HCT116 (cell line): Measurements from ENCODE around the gene TSC22D4. TPM values are rescaled to one million over a fixed set of nuclear protein-coding genes. Genes with fewer than 3 reads are reported as not detected.
"Not testable (repeated sequence)": the region's sequence is repeated elsewhere in the genome, so short reads cannot be mapped to it uniquely, and the experiment has no call there.

Experiments used
- ATAC-seq: fragments of 200-7000 bp; cut with Tn5 transposase; 2 replicates; pipeline ENCODE4 v1.9.1; 2020; ENCODE audit warnings: mild to moderate bottlenecking, moderate library complexity
- BruUV-seq: library from RNA; stranded (reverse); fragments of 400-500 nt; replicated peaks from 2 replicates; lab custom pipeline; 2021; lab: Mats Ljungman, UMichigan
- CTCF ChIA-PET: fragments of 300-600 bp; sonication (Branson Sonifier 250); formaldehyde crosslinking; loops from one replicate; lab custom pipeline; 2021; ENCODE audit warnings: antibody characterized with exemption; lab: Charles Lee
- POLR2A ChIA-PET: fragments of 300-600, 350-600 bp; sonication (Branson Sonifier 250); formaldehyde crosslinking; loops from one replicate; lab custom pipeline; 2021; ENCODE audit warnings: antibody characterized with exemption; lab: Charles Lee
- RAD21 ChIA-PET, 2 experiments: fragments of 300-600 bp; sonication (Branson Sonifier 250); formaldehyde crosslinking; loops; one replicate each; lab custom pipeline; 2023; ENCODE audit warnings: low total read pairs in 2 of 2; ENCODE audit not compliant: uncharacterized antibody in 2 of 2, unreplicated experiment in 2 of 2, low non-redundant PET in 1 of 2; lab: Charles Lee
- DNase-seq: peaks from one replicate; pipeline ENCODE4 v3.0.0-alpha.2; 2010; ENCODE audit warnings: low read depth, low spot score
- H2AFZ ChIP-seq: fragments of 200-600 bp; shearing (Covaris generic), sonication (generic); 2 replicates; pipeline ENCODE4 v1.6.1; 2017; ENCODE audit warnings: low read depth, mixed run types, mixed read lengths, antibody characterized with exemption, low read length; ENCODE audit not compliant: poor library complexity, severe bottlenecking
- H3K27ac ChIP-seq: 2 replicates; pipeline ENCODE4 v1.5.1; 2012; ENCODE audit warnings: low read depth, low read length
- H3K27me3 ChIP-seq: fragments of 200-600 bp; sonication (generic); 2 replicates; pipeline ENCODE4 v1.6.1; 2016; ENCODE audit warnings: mixed run types, low read length, mixed read lengths; ENCODE audit not compliant: insufficient read depth
- H3K36me3 ChIP-seq, 2 experiments: fragments of 200-500 bp in 1 of 2; fragments of 200-600 bp in 1 of 2; sonication (Bioruptor generic) in 1 of 2; sonication (generic) in 1 of 2; 2 replicates each; pipeline versions ENCODE4 v1.5.1 to v1.6.1; 2014 to 2016; ENCODE audit warnings: low read length in 2 of 2, inconsistent platforms in 1 of 2, mixed read lengths in 1 of 2, mixed run types in 1 of 2; ENCODE audit not compliant: insufficient read depth in 2 of 2, control insufficient read depth in 1 of 2
- H3K4me1 ChIP-seq, 2 experiments: fragments of 200-600 bp in 1 of 2; sonication (generic) in 1 of 2; 2 replicates each; pipeline versions ENCODE4 v1.5.1 to v1.6.1; 2012 to 2017; ENCODE audit warnings: low read length in 2 of 2, inconsistent platforms in 1 of 2, mild to moderate bottlenecking in 1 of 2, mixed read lengths in 1 of 2, mixed run types in 1 of 2, moderate library complexity in 1 of 2; ENCODE audit not compliant: insufficient read depth in 2 of 2, control insufficient read depth in 1 of 2
- H3K4me2 ChIP-seq: fragments of 200-600 bp; sonication (generic); 2 replicates; pipeline ENCODE4 v1.6.1; 2017; ENCODE audit warnings: mixed run types, low read length, mixed read lengths
- H3K4me3 ChIP-seq, 2 experiments: fragments of 200-600 bp in 1 of 2; sonication (generic) in 1 of 2; replicated peaks in 1 of 2; 2 replicates each; pipeline ENCODE4 v1.5.1; 2011 to 2016; ENCODE audit warnings: low read length in 2 of 2, control low read depth in 1 of 2, low read depth in 1 of 2, mild to moderate bottlenecking in 1 of 2, mixed read lengths in 1 of 2, mixed run types in 1 of 2
- H3K79me2 ChIP-seq: fragments of 200-600 bp; sonication (generic); 2 replicates; pipeline ENCODE4 v1.6.1; 2017; ENCODE audit warnings: mild to moderate bottlenecking, mixed run types, low read length, moderate library complexity, mixed read lengths; ENCODE audit not compliant: insufficient read depth
- H3K9ac ChIP-seq: fragments of 200-600 bp; sonication (generic); 2 replicates; pipeline ENCODE4 v1.6.1; 2016; ENCODE audit warnings: low read length, mixed read lengths
- H3K9me2 ChIP-seq: fragments of 200-600 bp; sonication (generic), shearing (Covaris generic); 2 replicates; pipeline ENCODE4 v1.6.1; 2017; ENCODE audit warnings: mixed run types, mild to moderate bottlenecking, moderate library complexity; ENCODE audit not compliant: insufficient read depth
- H3K9me3 ChIP-seq, 2 experiments: fragments of 200-500 bp in 1 of 2; fragments of 200-600 bp in 1 of 2; sonication (Bioruptor generic) in 1 of 2; sonication (generic) in 1 of 2; 2 replicates each; pipeline ENCODE4 v1.6.1; 2014 to 2017; ENCODE audit warnings: low read length in 2 of 2, mixed read lengths in 2 of 2, inconsistent platforms in 1 of 2, low read depth in 1 of 2, mild to moderate bottlenecking in 1 of 2, mixed run types in 1 of 2, moderate library complexity in 1 of 2; ENCODE audit not compliant: control insufficient read depth in 1 of 2, insufficient read depth in 1 of 2
- H4K20me1 ChIP-seq: fragments of 200-600 bp; sonication (generic), shearing (Covaris generic); 2 replicates; pipeline ENCODE4 v1.6.1; 2017; ENCODE audit warnings: mixed run types, mild to moderate bottlenecking, moderate library complexity; ENCODE audit not compliant: insufficient read depth
- POLR2A ChIP-seq: IDR thresholded peaks from 2 replicates; pipeline ENCODE4 v1.7.0; 2011; ENCODE audit warnings: borderline replicate concordance; ENCODE audit not compliant: insufficient read depth, insufficient read length; ENCODE audit errors: extremely low read depth
- POLR2AphosphoS5 ChIP-seq: IDR thresholded peaks from 2 replicates; pipeline ENCODE4 v1.6.1; 2011; ENCODE audit warnings: mild to moderate bottlenecking, low read depth, low read length, moderate library complexity
- intact Hi-C: fragments of 100-400 bp; cut with micrococcal nuclease; formaldehyde crosslinking; loops from 2 replicates; pipeline ENCODE4 v1.10.0; 2022
- total RNA-seq: library from RNA; stranded (reverse); gene quantifications from one replicate; pipeline ENCODE4 v1.2.1, GENCODE V29; 2021; ENCODE audit not compliant: unreplicated experiment

The TSC22D4 gene
- total RNA-seq, 1 experiment from 2014 or later, result 36.9 TPM

GRCh38 chr7:100441641-100442535 lies 37.1 kb downstream of the TSC22D4 start:
- H3K9me3 ChIP-seq, result no peaks in the 10 kb centered on the region
- ChIA-PET RAD21 (no interaction called here), POLR2A (no interaction called here), CTCF (interaction anchor here (0.6 kb wide), 1 partner anchor 8 kb away, joined by 4 read pairs; no protein-coding TSS in a partner anchor)
- DNase-seq, result no peak
- no peaks in the 10 kb centered on the region for H4K20me1 ChIP-seq
- H3K79me2 ChIP-seq, result no peaks in the 10 kb centered on the region
- TF ChIP-seq POLR2AphosphoS5 (no peak), POLR2A (no peak)
- ATAC-seq, result no peak
- no peaks in the 10 kb centered on the region for H3K36me3 ChIP-seq
- no peak overlapping the region for H3K4me2 ChIP-seq
- no peaks in the 10 kb centered on the region for H3K9me2 ChIP-seq
- BruUV-seq, result no TSS peak
- H3K27me3 ChIP-seq, result no peaks in the 10 kb centered on the region
- intact Hi-C loops, result no loop called here
- no peak overlapping the region for H3K9ac ChIP-seq
- peaks cover 2 to 17% of the 10 kb centered on the region in 2 experiments; a peak in 3 of 4 replicates for H3K4me1 ChIP-seq
- H3K4me3 ChIP-seq, result no peak overlapping the region
- H2AFZ ChIP-seq, result no peak overlapping the region
- no peak overlapping the region for H3K27ac ChIP-seq

DNA sequence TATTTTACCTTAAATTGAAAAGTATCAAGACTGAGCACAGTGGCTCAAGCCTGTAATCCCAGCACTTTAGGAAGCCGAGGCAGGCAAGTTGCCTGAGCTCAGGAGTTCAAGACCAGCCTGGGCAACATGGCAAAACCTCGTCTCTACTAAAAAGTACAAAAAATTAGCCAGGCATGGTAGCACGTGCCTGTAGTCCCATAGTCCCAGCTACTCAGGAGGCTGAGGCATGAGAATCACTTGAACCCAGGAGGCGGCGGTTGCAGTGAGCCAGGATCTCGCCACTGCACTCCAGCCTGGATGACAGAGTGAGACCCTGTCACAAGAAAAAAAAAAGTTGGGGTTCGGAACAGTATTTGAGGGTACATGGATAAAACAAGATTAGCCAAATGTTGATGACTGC lies 39.8 kb downstream of the TSC22D4 start:
- CTCF ChIA-PET, H3K27me3 ChIP-seq, H3K4me3 ChIP-seq, RAD21 ChIA-PET, BruUV-seq, H2AFZ ChIP-seq, H3K9ac ChIP-seq, H3K9me3 ChIP-seq, H3K4me2 ChIP-seq, DNase-seq, H4K20me1 ChIP-seq, H3K36me3 ChIP-seq, H3K27ac ChIP-seq, ATAC-seq, intact Hi-C loops, H3K9me2 ChIP-seq: not testable (repeated sequence)
- Histone ChIP-seq H3K79me2 (peaks cover 15% of the 10 kb centered on the region), H3K4me1 (peaks cover 2 to 26% of the 10 kb centered on the region in 2 experiments; a peak in 3 of 4 replicates)
- POLR2A ChIA-PET, result interaction anchor here (1.9 kb wide), 1 partner anchor 10 kb away, joined by 7 read pairs; the partner anchor contains the start of gene MEPCE

GRCh38 chr7:100438731-100439130 lies 40.3 kb downstream of the TSC22D4 start:
- H3K4me2 ChIP-seq, H4K20me1 ChIP-seq, RAD21 ChIA-PET, intact Hi-C loops, CTCF ChIA-PET, H3K27ac ChIP-seq, H2AFZ ChIP-seq, ATAC-seq, BruUV-seq, H3K9me2 ChIP-seq, H3K27me3 ChIP-seq, DNase-seq, H3K9ac ChIP-seq, H3K9me3 ChIP-seq, H3K4me3 ChIP-seq: not testable (repeated sequence)
- POLR2A ChIA-PET, result interaction anchor here (1.9 kb wide), 1 partner anchor 9 kb away, joined by 7 read pairs; the partner anchor contains the start of gene MEPCE
- peaks cover 2 to 28% of the 10 kb centered on the region in 2 experiments; a peak in 3 of 4 replicates for H3K4me1 ChIP-seq
- H3K36me3 ChIP-seq, result peaks cover 3 to 13% of the 10 kb centered on the region in 2 experiments; a peak in 2 of 4 replicates
- peaks cover 21% of the 10 kb centered on the region for H3K79me2 ChIP-seq
